DMS79 treated with DMSO at 0.1 percent for 48 hours (cell line): ENCODE results near the gene TXNDC11.

Experiments used
- DNase-seq: peaks from one replicate; lab custom pipeline; 2025; lab: John Stamatoyannopoulos, UW

The TXNDC11 gene

DNA sequence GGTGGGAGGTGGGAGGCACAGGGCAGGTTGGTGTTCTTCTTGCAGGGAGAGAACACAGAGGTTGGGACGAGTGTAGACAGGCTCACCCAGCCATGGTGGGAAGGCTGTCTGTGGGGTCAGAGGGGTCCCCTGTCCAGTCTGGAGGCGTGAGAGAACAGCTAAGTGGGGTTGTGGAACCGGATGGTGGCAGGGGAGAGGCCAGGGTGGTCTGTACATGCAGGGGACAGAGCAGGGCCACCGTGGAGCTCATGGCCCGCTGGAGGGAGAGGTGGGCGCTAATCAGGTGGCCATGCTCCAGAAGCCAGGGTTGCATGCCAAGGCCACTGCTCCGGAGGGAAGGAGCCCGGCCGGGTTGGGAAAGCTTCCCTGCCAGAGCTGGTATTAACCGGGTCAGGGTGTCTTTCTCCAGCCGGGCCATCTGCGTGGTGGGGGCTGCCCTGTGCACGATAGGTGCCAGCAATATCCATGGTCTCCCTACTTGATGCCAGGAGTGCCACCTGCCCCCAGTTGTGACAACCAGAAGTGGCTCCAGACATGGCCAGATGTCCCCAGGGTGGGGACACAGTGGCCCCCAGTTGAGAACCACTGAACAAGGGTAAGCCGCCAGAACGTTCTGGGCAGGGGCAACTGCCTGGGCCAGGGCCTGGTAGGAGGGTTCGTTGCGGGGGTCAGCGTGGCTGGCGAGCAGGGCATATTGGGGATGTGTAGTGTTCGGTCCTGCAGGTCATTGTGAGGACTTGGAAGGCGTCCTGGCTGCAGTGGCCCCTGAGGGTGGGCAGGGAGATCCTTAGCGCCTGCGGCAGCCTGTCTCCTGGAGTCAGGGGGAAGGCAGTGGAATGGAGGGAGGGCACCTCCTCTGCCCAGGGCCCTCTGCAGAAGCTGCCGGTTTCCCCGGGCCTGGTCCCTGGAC is 69.3 kb downstream of the TXNDC11 start:
- DNase-seq: no peak

DNA sequence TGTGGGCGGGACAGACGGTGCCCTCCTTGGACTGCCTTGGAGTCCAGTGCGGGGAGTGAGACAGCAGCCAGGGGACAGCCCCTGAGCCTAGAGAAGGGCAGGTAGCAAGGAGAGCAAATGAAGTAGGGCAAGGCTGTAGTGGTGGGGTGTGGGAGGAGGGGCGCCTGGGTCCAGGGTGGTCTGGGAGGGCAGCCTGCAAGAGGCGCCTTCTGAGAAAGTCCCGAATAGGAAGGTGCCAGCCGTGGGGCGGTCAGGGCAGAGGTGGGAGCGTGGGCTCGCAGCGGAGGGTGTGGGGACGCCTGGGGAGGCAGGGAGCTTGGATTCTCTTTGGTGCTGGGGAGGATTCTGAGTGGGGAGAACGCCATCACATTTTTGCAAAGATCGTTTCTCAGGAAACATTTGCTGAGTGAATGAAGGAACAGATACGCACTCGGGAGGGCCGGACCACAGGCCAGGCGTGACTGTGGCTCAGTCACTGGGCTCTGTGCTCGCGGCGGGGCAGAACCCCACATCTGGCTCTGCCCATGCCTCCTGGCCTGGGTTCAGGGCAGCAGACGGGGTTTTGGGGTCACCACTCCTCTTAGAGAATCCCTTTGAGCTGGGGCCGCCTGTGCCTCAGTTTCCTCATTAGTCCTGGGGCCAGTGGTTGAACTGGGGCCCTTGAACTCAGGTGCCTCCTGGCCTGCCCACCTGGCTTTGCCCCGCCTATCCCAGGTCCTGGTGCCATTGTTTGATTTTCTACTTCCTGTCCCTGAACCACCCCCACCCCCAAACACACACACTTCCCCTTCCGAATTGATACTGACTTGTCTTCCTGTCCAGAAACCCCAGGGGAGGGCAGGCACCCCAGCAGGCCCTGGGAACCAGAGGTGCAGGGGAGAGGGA is 70.2 kb downstream of the TXNDC11 start:
- DNase-seq: no peak

DNA sequence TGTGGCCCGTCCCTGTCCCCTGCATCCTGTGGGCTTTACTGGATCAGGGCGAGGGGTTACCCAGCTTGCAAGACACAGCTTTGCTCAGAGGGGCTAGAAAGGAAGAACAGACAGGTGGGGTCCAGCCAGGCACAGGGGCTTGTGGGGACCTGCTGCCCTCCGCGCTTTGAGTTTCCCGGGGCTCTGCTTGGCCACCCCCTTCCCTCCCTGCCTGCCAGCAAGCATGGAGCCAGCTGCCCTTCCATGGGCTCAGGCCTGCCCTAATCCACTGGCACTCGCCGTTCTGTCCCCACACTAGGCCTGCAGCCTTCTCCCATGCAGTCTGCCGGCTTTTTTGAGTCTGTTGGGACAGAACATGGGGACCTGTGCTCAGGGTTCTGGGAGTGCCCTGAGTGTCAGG is 71.0 kb downstream of the TXNDC11 start:
- no peak for DNase-seq

DNA sequence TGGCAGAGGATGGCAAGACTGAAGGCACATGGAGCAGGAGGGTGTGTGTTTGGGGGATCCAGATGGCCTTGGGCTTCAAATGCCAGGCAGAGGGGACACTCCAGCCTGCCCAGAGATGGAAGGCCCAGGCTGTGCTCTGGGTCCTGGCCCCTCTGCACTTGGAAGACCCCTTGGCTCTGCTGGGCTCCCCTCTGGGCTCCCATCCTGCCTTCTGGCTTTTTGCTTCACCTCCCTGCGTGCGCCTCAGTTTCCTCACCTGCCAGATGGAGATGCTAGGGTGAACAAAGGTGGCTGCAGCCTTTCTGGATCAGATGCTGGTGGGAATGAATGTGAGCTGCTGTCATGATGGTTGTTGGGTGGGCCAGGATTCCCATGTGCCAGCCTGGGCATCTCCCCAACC is 71.4 kb downstream of the TXNDC11 start:
- DNase-seq: no peak

DNA sequence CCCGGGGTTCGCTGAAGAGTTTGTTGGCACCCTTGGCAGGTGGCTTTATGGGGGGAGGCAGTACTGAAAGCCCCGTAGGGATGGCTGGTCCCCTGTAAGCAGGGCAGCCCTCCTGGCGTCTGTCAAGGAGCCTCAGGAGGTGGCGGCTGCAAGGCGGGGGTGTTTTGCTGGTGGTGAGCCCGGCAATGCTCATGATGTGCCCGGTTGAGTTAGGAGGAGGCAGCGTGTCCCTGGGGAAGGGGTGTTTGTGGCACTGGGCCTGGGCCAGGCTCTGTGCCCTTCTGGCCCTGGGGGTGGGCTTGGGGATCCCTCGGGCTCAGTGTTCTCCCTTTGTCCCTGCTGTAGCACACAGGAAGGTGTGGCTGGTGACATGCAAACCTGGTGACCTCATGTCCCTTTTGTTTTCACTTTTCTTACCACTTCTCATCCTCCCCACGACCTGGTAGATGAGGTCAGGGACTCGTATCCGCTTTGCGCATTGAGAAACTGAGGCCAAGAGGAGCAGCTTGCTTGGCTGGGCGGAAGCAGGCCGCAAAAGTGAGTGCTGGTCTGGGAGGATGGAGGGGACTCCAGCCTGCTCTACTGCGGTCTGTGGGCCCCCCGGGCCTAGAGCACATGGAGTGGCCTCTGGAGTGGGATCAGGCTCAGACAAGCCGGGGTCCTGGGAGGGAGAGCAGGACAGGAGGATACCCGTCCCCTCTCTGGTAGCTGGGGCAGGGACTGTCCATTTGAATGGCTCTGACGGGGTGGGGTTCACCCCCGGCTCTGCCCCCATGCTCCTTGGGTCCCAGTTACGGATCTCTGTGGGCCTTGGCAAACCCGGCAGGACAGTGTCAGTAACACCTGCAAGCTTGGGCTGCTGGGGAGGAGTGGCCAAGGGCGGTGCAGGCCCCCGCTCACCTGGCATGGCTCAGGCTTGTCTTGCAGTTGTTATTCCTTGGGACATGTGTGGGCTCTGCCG is 72.2 kb downstream of the TXNDC11 start:
- DNase-seq: no peak

DNA sequence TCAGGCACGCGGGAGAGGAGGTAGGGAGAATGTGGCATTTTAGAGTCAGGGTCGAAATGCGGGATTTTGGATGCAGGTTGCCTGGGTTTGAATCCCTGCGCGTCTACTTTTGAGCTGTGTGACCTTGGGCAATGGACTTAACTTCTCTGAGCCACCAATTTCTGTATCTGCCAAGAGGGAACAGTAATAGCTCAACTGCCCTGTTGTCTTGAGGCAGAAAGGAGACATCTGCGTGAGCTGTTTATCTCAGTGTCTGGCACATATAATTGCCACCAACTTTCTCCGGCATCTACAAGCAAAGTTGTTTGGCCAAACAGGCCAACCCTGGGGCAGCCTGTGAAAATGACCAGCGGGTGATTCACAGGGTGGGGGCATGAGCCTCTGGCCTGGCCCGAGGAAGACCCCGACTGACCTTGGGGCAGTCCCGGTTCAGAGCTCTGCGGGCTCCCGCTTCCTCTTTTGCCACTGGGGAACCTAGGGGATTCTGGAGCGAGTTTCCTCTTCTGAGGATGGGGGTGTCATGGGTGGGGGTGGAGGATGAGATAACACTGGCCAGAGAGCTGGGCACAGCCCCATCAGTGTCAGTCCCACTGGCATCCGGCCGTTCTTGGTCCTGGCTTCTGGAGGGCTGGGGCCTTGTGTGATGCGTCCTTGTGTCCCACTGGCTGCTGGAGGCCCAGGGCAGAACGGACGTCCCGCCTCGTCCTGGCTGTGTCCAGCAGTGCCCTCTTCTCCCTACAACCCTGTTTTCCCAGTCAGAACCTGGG is 73.1 kb downstream of the TXNDC11 start:
- DNase-seq: no peak

DNA sequence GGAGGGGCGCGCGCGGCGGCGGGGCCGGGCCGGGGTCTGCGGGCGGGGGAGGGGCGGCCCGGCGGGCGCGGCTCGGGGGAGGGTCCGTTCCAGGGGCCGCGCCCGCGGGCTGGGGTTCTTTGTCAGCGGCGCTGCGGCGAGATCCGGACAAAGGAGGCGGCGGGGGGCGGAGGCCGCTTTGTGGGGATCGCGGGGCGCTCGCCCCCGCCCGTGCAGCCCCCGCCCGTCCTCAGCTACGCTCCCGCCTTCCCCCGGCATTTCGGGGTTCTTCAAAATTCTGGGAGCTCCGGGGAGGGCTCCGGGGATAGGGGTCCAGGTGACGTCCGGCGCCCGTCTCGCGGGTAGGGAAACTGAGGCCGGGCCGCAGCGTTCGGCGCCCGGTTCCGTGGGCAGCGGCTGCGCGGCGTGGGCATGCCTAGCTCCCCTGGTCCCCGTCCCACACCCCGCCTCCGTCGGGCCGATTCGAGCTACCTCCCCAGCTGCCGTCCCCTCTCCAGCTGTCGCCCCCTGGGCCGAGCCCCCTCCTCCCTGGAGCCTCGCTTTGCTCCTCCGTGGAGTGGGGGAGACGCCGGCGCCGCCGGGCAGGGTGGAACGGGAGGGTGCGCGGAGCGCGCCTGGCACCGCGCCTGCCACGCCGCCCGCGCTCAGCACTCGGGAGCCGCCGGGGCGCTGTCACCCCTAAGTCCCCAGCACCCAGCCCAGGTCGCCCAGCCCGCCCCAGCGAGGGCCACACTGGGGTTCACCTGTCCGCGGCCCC is 73.9 kb downstream of the TXNDC11 start:
- no peak for DNase-seq

DNA sequence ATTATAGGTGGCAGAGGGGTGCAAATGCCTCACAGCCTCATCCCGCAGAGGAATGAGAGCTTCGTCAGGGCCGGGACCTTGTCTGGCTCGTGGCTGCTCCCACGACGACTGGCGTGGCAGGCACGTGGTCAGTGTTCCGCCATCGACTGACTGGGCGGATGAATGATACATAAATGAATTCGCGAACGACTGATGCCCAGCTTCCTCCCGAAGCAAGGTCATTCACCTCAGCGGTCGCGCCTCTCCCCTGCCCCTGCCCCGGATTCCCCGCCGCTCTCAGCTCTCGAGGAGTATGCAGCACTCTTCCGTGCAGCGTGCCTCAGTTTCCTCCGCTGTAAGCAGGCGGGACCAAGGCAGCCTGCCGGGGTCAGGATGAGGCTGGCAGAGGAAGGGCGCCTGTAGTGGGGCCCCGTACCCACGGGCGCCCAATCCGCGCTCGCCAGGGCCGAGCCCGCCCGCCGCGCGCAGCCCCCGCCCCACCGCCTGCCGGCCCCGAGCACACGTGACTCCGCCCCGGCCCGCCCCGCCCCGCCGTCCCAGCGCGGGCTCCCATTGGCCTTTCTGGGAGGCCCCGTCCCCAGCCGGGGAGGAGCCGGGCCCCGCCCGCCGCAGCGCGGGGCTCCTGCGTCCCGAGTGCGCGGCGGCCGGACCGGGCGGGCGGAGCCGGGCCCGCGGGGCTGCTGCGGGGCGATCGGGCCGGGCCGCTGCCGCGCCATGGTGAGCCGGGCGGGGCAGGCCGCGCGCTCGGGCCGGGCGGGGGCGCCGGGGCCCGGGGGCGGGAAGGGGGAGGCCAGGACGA is 74.6 kb downstream of the TXNDC11 start, which contains the start of gene SNN:
TSS of gene SNN (plus strand) at position 632 of the 799 bp plus-strand sequence. CDS start 7,605 bp downstream, outside the sequence.
- peak; percentile 48 for DNase-seq

DNA sequence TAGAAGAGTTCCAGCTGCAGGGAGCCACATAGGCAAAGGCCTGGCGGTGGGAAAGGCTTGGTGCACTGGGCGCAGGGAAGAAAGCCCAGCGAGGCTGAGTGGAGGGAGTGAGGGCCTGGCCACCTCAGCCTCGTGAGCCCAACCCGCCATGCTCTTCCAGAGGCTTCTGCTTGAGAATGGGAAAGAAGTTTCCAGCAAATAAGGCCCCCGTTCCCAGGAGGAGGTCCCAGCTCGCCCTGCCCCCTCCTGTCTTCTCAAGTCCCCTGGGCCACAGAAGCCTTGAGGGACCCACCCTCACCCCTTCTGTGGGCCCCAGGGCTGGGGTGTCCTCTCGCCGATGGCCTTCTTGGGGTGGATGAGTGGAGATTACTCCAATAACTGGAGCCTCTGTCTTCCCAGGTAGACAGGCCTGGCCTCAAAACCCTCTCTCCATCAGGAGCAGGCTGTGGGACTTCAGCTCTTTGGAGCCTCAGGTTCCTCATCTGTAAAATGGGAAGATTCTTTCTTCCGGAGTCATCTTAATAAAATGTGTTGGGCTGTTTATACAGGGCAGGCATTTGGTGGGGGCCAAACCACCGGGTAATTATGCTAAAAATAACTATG is 75.3 kb downstream of the TXNDC11 start:
- DNase-seq: no peak

DNA sequence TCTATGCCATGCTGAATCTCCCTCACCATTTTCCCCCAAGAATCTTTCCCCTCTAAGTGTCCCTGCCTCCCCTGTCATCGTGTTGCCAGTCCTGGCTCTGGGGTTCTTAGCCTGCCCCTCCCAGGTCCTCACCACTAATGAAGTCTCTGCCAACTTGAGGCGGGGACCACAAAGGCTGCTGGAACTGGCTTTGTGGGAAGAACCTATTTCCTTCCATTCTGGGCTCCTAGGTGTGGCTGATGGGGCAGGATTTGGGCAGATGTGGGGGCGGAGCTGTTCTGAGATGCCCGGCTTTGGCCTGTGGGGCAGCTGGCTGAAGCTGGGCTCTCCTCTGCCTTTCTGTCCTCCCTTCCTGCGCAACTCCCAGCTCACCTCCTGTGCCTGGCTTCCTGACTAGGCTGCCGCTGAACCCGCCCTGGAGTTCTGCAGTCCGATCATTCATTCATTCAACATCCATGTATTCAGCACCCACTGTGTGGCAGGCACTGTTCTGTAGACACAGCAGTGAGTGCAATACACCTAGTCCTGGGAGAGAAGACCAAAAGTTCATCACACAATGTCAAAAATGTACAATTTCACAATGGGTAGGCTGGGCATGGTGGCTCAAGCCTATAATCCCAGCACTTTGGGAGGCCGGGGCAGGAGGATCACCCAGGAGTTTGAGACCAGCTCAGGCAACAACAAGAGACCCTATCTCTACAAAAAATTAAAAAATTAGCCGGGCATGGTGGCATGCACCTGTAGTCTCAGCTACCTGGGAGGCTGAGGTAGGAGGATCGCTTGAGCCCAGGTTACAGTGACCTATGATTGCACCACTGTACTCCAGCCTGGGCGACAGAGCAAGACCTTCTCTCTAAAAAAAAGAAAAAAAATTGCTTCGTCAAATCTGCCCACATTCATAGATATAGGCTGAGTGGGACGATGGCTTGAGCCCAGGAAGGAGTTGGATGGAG is 76.3 kb downstream of the TXNDC11 start:
- DNase-seq: no peak

DNA sequence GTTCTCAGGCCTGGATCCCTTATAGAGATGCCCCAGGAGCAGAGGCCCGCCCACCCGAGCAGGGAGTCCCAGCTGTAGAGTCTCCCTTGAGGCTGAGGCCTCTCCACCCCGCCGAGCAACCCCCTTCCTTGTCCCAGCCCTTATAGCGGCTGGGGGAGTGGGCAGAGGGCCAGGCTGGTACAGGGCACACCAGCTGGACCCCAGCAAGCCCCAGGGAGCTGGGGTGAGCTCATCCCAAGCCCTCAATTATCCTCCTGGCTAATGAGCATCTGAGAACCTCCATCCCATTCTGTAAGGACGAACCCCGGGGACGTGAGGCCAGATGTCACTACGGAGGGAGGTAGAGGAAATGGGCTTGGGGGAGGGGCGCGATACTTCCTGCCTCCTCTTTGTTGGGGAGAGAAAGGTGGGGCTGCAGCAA is 77.6 kb downstream of the TXNDC11 start:
- no peak for DNase-seq

DNA sequence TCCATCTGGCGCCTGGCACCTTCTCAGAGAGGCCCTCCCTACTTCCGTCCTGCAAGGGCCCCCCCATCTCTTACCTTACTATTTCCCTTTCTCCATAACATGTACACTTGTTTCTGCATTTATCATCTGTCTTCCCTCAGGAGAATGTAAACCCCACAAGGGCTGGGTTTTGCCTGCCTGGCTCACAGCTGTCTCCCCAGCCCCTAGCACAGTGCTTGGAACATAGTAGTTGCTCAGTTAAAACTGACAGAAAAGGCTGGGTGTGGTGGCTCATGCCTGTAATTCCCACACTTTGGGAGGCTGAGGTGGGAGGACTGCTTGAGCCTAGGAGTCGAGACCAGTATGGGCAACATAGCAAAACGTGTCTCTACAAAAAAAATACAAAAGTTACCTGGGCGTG is 80.1 kb downstream of the TXNDC11 start:
- DNase-seq: no peak

DNA sequence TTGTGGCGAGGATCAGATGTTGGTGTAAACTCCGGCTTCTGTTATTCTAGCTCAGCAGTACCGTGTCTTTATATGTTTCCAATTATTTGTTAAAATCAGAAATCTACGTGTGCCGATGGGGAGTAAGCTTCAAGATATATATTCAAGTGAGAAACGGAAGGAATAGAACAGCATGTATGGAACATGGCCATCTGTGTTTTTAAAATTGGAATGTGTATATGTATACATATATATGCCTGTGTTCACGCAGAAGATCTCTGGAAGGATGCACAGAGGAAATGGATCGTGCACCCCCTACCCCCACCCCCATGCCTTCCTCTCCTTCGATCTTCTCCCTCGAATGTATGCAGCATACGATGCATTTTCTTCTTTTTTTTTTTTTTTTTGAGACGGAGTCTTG is 82.1 kb downstream of the TXNDC11 start:
- no peak for DNase-seq

DNA sequence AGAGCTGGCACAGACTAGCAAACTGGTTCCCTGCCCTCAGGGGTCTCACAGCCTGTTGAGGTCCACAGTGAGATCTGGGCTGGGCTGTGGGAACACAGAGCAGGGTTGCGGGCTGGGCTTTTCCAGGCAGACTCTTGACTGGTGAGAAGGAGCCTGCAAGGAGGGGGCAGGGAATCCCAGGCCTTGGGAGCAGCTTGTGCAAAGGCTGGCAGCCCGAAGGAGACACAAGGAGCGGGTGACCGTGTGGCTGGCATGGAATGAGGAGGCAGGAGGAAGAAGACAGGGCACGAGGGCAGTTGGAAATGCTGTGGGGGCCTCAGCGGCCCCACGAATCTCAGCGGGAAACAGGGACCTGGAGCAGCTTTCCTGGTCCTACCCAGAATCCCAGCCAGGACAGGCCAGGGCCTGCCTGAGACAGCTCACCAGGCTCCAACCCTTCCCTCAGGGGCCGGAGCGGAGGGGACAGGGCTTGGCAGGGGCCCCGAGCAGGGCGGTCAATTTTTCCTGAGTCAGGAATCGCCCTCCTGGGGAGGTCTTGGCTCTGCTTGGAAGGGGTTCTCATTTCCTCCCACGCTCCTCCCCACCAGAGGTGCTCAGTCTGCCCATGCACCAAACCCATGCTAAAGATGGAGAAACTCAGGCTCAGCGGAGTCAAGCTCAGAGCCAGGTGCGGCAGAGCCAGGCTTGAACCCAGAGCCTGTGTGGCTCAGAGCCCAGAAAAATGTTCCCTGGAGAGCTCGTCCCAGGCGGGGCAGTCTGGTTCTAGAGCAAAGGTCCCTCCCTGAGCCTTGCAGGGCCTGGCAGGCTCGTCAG is 83.6 kb downstream of the TXNDC11 start:
- no peak for DNase-seq

DNA sequence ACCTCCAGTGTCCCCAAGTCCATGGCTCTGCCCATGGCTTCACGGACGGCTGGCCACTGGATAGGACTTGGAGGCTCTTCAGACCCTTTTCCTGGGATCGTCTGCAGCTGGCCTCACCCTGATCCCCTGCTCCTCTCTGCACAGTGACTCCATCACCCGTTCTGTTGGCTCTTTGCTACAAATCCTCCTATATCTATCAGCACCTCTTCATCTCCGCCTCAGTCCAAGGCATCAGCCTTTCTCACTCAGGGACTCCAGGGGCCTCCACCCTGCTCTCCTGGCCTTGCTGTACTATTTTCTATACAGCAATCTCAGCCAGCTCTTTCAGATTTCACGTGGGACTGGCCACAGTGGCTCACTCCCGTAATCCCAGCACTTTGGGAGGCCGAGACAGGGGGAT is 85.1 kb downstream of the TXNDC11 start:
- DNase-seq: no peak

DNA sequence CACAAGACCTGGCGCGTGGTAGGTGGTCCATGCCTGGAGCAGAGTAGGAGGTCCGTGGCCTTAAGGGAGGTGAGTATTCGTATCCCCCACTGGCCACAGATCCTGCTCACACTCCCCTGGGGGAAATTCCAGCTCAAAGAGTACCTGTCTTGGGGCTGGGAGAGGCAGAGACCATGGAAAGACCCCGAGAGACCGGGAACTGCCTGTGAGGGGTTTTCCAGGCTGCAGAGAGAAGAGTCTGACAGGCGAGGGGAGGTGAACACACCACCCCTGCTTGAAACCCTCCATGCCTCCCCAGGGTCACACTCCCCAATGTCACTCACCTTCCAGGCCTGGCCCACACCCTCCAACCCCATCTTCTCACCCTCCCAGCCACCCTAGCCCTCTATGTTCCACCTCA is 87.0 kb downstream of the TXNDC11 start:
- no peak for DNase-seq

DNA sequence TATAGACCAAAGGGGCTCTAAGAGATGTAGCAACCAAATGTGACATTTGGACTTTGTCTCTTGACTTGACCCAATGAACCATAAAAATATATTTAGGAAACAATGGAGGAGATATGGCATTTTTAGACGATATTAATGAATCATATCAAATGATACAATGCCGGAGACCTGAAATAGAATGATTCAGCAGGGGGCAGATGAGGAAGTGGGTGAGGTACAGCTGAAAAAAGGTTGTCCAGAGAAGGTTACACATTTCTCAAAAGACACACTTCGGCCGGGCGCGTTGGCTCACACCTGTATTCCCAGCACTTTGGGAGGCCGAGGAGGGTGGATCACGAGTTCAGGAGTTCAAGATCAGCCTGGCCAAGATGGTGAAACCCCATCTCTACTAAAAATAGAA is 90.9 kb downstream of the TXNDC11 start:
- DNase-seq: no peak
